Suprapubic skin (tissue), 3 donors: Measurements from ENCODE around the gene RPRD1B.

Experiments used
- CTCF ChIP-seq, 2 donors: fragments of 200-600 bp in 1 of 2; fragments of 450-650 bp in 1 of 2; sonication (generic) in 1 of 2; IDR thresholded peaks; one replicate each; pipeline ENCODE4 v1.5.1; 2016 to 2019; ENCODE audit warnings: antibody characterized with exemption in 2 of 2, mild to moderate bottlenecking in 1 of 2, moderate library complexity in 1 of 2
- EP300 ChIP-seq: sonication (generic); formaldehyde crosslinking; IDR thresholded peaks from one replicate; pipeline ENCODE4 v1.6.1; 2017; ENCODE audit warnings: antibody characterized with exemption
- POLR2A ChIP-seq, 2 donors: fragments of 450-650 bp; IDR thresholded peaks; one replicate each; pipeline ENCODE4 v1.6.1; 2017; ENCODE audit warnings: antibody characterized with exemption in 2 of 2, mild to moderate bottlenecking in 2 of 2, moderate library complexity in 2 of 2

GRCh38 chr20:38018385-38018784, 15.2 kb upstream of the RPRD1B start:
- TF ChIP-seq CTCF (IDR thresholded peaks at IDR 0.05) (no peak), POLR2A (IDR thresholded peaks at IDR 0.05) (no peak), EP300 (no peak)
